MM.1S (cell line): Measurements from ENCODE around the gene TIAM1.

ENCODE experiments used
- DNase-seq: peaks from one replicate; pipeline ENCODE4 v3.0.0-alpha.2; 2015
- H2AFZ ChIP-seq: fragments of 300-600 bp; sonication (generic); 2 replicates; pipeline ENCODE4 v1.6.0; 2016; ENCODE audit warnings: antibody characterized with exemption, low read length
- H3F3A ChIP-seq: fragments of 300-600 bp; sonication (generic); 2 replicates; pipeline ENCODE4 v1.6.1; 2016; ENCODE audit warnings: mild to moderate bottlenecking, antibody characterized with exemption, low read length, moderate library complexity, mixed read lengths; ENCODE audit not compliant: insufficient read depth
- H3K27ac ChIP-seq: fragments of 300-600 bp; sonication (generic); 2 replicates; pipeline ENCODE4 v1.5.1; 2016; ENCODE audit warnings: mild to moderate bottlenecking, low read length
- H3K27me3 ChIP-seq: fragments of 300-600 bp; sonication (generic); replicated peaks from 2 replicates; pipeline ENCODE4 v1.6.0; 2016; ENCODE audit warnings: low read length; ENCODE audit not compliant: insufficient read depth
- H3K36me3 ChIP-seq: fragments of 300-600 bp; sonication (generic); replicated peaks from 2 replicates; pipeline ENCODE4 v1.6.1; 2016; ENCODE audit warnings: mild to moderate bottlenecking, low read length, mixed read lengths; ENCODE audit not compliant: insufficient read depth
- H3K4me1 ChIP-seq: fragments of 300-600 bp; sonication (generic); 2 replicates; pipeline ENCODE4 v1.6.1; 2016; ENCODE audit warnings: low read length, mixed read lengths
- H3K4me2 ChIP-seq: fragments of 300-600 bp; sonication (generic); 2 replicates; pipeline ENCODE4 v1.6.0; 2016; ENCODE audit warnings: low read depth, low read length
- H3K4me3 ChIP-seq: fragments of 300-600 bp; sonication (generic); 2 replicates; pipeline ENCODE4 v1.5.1; 2016; ENCODE audit warnings: low read length, mixed read lengths
- H3K79me2 ChIP-seq: fragments of 300-600 bp; sonication (generic); 2 replicates; pipeline ENCODE4 v1.6.1; 2016; ENCODE audit warnings: mixed run types, low read length, mixed read lengths
- H3K9ac ChIP-seq: fragments of 300-600 bp; sonication (generic); 2 replicates; pipeline ENCODE4 v1.6.1; 2016; ENCODE audit warnings: low read length, mixed read lengths
- H3K9me2 ChIP-seq: fragments of 300-600 bp; sonication (generic); replicated peaks from 2 replicates; pipeline ENCODE4 v1.6.1; 2016; ENCODE audit warnings: mild to moderate bottlenecking, low read length, mixed read lengths; ENCODE audit not compliant: insufficient read depth
- H3K9me3 ChIP-seq: fragments of 300-600 bp; sonication (generic); replicated peaks from 2 replicates; pipeline ENCODE4 v1.6.1; 2016; ENCODE audit warnings: mild to moderate bottlenecking, low read length, mixed read lengths; ENCODE audit not compliant: insufficient read depth
- H4K20me1 ChIP-seq: fragments of 300-600 bp; sonication (generic); 2 replicates; pipeline ENCODE4 v1.6.1; 2016; ENCODE audit warnings: mild to moderate bottlenecking, low read length, moderate library complexity, mixed read lengths; ENCODE audit not compliant: insufficient read depth
- CTCF ChIP-seq: fragments of 300-600 bp; sonication (generic); IDR thresholded peaks from 2 replicates; pipeline ENCODE4 v1.5.1; 2016; ENCODE audit warnings: antibody characterized with exemption, low read length, mixed read lengths
- EZH2 ChIP-seq: fragments of 300-600 bp; sonication (generic); optimal IDR thresholded peaks from 2 replicates; pipeline ENCODE3; 2017; ENCODE audit warnings: low read depth, mild to moderate bottlenecking, antibody characterized with exemption, low read length, mixed read lengths
- EZH2phosphoT487 ChIP-seq: fragments of 300-600 bp; sonication (generic); IDR thresholded peaks from 2 replicates; pipeline ENCODE4 v1.6.1; 2018; ENCODE audit warnings: antibody characterized with exemption, low read length

The TIAM1 gene

GRCh38 chr21:31262728-31263127 is 81.3 kb downstream of the TIAM1 start:
- no peak overlapping the region for H3K9ac ChIP-seq
- DNase-seq = no peak
- H3K4me1 ChIP-seq = no peaks in the 10 kb centered on the region
- no peaks in the 10 kb centered on the region for H3F3A ChIP-seq
- H2AFZ ChIP-seq = no peak overlapping the region
- no peak for TF ChIP-seq CTCF
- TF ChIP-seq EZH2phosphoT487 = no peak
- TF ChIP-seq EZH2 = no peak
- no peaks in the 10 kb centered on the region for H3K79me2 ChIP-seq
- no peaks in the 10 kb centered on the region for H3K36me3 ChIP-seq
- H3K4me3 ChIP-seq = no peak overlapping the region
- no peaks in the 10 kb centered on the region for H3K9me2 ChIP-seq
- H3K4me2 ChIP-seq = no peak overlapping the region
- H3K27ac ChIP-seq = no peak overlapping the region
- no peaks in the 10 kb centered on the region for H4K20me1 ChIP-seq
- no peaks in the 10 kb centered on the region for H3K27me3 ChIP-seq
- H3K9me3 ChIP-seq = no peaks in the 10 kb centered on the region

DNA sequence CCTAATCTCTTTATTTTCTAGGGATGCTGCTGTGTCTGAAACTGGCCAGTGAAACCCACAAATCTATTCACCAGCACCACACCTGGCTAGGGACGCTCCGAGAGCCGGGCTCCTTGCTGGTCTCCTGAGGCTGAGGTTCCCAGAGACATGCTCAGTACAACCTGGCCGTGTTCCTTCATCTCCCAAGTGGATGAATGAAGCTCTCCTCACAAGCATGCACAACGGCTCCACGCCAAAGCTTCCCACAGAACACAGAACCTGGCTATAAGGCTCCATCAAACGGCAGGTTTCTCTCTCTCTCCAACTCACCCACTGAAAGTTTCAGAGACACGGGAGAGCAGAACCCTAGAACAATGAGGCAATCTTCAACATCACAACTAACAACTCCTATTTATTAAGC is 82.3 kb downstream of the TIAM1 start:
- no peaks in the 10 kb centered on the region for H3K36me3 ChIP-seq
- H3K4me2 ChIP-seq = no peak overlapping the region
- no peaks in the 10 kb centered on the region for H3K9me3 ChIP-seq
- H2AFZ ChIP-seq = no peak overlapping the region
- H3K79me2 ChIP-seq = no peaks in the 10 kb centered on the region
- no peak for DNase-seq
- H3K4me1 ChIP-seq = no peaks in the 10 kb centered on the region
- H3K4me3 ChIP-seq = no peak overlapping the region
- no peaks in the 10 kb centered on the region for H3K27me3 ChIP-seq
- H3K27ac ChIP-seq = no peak overlapping the region
- no peak for TF ChIP-seq CTCF
- no peak for TF ChIP-seq EZH2phosphoT487
- TF ChIP-seq EZH2 = no peak
- H3K9ac ChIP-seq = no peak overlapping the region
- no peaks in the 10 kb centered on the region for H3F3A ChIP-seq
- H3K9me2 ChIP-seq = no peaks in the 10 kb centered on the region
- no peaks in the 10 kb centered on the region for H4K20me1 ChIP-seq

DNA sequence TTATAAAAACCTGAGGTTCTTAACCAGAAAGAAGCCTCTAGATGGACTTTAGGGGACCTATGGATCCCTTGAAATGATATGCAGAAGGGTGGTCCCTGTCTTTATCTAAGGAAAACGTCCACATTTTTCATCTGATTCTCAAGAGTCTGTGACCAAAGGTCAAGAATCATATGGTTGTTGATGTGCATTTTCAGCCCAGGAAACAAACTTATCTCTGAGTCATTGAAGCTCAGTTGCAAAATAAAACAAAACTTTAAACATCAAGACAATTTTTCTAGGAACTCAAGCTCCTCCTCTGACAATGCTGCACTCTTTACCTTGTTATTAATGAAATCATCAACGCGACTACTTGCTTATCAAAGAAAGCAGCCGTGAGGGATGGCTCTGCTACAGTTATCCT is 83.3 kb downstream of the TIAM1 start:
- no peak overlapping the region for H3K4me3 ChIP-seq
- H3K9me2 ChIP-seq = no peaks in the 10 kb centered on the region
- no peak overlapping the region for H3K4me2 ChIP-seq
- no peak for TF ChIP-seq EZH2phosphoT487
- TF ChIP-seq EZH2 = no peak
- no peak for TF ChIP-seq CTCF
- H3K27me3 ChIP-seq = no peaks in the 10 kb centered on the region
- no peak for DNase-seq
- H3K9ac ChIP-seq = no peak overlapping the region
- H3K36me3 ChIP-seq = no peaks in the 10 kb centered on the region
- no peaks in the 10 kb centered on the region for H3K4me1 ChIP-seq
- H4K20me1 ChIP-seq = no peaks in the 10 kb centered on the region
- no peaks in the 10 kb centered on the region for H3K79me2 ChIP-seq
- H3K9me3 ChIP-seq = no peaks in the 10 kb centered on the region
- no peaks in the 10 kb centered on the region for H3F3A ChIP-seq
- H2AFZ ChIP-seq = no peak overlapping the region
- no peak overlapping the region for H3K27ac ChIP-seq

GRCh38 chr21:31258073-31258472 is 86.0 kb downstream of the TIAM1 start:
- DNase-seq = no peak
- TF ChIP-seq EZH2 = no peak
- no peak for TF ChIP-seq EZH2phosphoT487
- TF ChIP-seq CTCF = no peak
- H3K9me3 ChIP-seq = no peaks in the 10 kb centered on the region
- no peaks in the 10 kb centered on the region for H4K20me1 ChIP-seq
- no peaks in the 10 kb centered on the region for H3K79me2 ChIP-seq
- H3F3A ChIP-seq = no peaks in the 10 kb centered on the region
- no peak overlapping the region for H3K27ac ChIP-seq
- H3K9me2 ChIP-seq = no peaks in the 10 kb centered on the region
- H3K9ac ChIP-seq = no peak overlapping the region
- no peaks in the 10 kb centered on the region for H3K36me3 ChIP-seq
- H3K4me3 ChIP-seq = no peak overlapping the region
- H3K4me2 ChIP-seq = no peak overlapping the region
- no peak overlapping the region for H2AFZ ChIP-seq
- H3K4me1 ChIP-seq = no peaks in the 10 kb centered on the region
- H3K27me3 ChIP-seq = no peaks in the 10 kb centered on the region
